ENCODE measurements around the gene KCTD8.

GRCh38 chr4:44494810-44495701 is 46.4 kb upstream of the KCTD8 start:
- no peak for TF ChIP-seq ATF2 (tag by site-specific recombination; IDR thresholded peaks at IDR 0.05; ENCODE audit: low read depth)
- TF ChIP-seq ZNF132 (tag by site-specific recombination; IDR thresholded peaks at IDR 0.05; ENCODE audit: borderline replicate concordance): no peak
- TF ChIP-seq BCL11A (tag by site-specific recombination; IDR thresholded peaks at IDR 0.05; ENCODE audit: low read depth): no peak
- TF ChIP-seq CTCF (tag by site-specific recombination; IDR thresholded peaks at IDR 0.05): no peak
- no peak for TF ChIP-seq ZNF404 (tag by site-specific recombination; IDR thresholded peaks at IDR 0.05)

Data from HEK293 (cell line).